Subcutaneous adipose tissue (tissue), 4 donors: ENCODE results near the gene SLC44A1. TPM values are rescaled to one million over a fixed set of nuclear protein-coding genes. Genes with fewer than 3 reads are reported as not detected.

Experiments used
- total RNA-seq, 4 donors: library from RNA; depleted of rRNA; stranded (reverse); fragments of >200 nt; gene quantifications; one replicate each; pipeline ENCODE4 v1.1.0, GENCODE V29; 2016
- TF ChIP-seq, protein P1 (sequence below): fragments of 450-650 bp; IDR thresholded peaks from one replicate; pipeline ENCODE4 v1.5.1; 2016; ENCODE audit warnings: low read depth, mild to moderate bottlenecking, control low read depth, antibody characterized with exemption, moderate library complexity

Gene SLC44A1
- total RNA-seq, 4 donors from 2014 or later: 48.2 to 85.5 (median 53.4) TPM

DNA sequence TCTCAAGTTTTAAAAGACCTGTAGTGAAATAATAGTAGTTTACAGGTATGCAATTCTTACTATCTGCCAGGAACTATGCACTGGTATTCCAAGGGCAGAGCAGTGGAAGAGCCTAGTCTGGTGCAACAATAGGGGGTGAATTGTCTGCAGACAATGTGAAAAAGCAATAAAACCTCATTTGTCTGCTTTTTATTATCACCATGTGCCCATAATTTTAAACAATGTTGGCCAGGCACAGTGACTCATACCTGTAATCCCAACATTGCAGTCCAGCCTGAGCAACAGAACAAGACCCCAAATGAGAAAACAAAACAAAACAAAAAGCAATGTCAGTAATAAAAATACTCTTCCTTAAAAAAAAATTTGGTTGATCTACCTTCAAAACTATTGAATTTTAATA is 12.2 kb upstream of the SLC44A1 start:
- TF ChIP-seq, protein P1, sequence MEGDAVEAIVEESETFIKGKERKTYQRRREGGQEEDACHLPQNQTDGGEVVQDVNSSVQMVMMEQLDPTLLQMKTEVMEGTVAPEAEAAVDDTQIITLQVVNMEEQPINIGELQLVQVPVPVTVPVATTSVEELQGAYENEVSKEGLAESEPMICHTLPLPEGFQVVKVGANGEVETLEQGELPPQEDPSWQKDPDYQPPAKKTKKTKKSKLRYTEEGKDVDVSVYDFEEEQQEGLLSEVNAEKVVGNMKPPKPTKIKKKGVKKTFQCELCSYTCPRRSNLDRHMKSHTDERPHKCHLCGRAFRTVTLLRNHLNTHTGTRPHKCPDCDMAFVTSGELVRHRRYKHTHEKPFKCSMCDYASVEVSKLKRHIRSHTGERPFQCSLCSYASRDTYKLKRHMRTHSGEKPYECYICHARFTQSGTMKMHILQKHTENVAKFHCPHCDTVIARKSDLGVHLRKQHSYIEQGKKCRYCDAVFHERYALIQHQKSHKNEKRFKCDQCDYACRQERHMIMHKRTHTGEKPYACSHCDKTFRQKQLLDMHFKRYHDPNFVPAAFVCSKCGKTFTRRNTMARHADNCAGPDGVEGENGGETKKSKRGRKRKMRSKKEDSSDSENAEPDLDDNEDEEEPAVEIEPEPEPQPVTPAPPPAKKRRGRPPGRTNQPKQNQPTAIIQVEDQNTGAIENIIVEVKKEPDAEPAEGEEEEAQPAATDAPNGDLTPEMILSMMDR: no peak

DNA sequence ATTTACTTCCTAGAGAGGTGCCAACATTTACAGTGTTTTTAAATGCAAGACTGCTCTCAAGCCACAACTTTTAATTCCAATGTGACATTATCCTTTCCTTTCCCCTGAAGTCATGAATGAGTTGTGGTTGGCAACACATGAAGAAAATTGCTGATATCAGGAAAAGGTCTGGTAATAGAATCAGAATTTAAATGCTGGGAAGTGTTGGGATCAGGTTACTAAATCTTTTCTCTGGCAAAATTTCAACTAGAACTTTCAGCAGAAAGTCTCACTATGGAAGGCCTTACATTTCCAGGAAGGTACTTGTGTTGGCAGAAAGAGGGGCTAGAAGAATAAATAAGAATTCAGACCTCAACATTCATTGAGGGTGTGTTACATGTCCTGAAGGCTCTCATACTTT is 10.6 kb upstream of the SLC44A1 start:
- TF ChIP-seq, protein P1: no peak

DNA sequence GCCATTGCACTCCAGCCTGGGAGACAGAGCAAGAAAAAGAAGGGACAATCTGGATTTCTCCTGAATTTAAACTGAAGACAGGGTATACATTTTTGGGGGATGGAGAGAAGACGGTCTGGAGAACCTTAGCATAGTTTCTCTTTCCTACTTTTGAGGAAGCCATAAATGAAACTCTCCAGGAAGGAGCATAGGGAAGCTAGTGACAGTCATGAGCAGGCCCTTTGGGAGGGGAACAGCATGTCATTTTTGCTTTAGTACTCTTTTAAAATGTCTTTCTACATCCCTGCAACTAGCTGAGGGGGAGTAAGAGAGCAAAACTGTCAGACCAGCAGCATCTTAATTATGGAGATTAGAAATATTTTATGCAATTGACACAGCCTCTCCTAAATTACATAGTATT is 8.2 kb upstream of the SLC44A1 start:
- TF ChIP-seq, protein P1: no peak

GRCh38 chr9:105237246-105237645 is 7.2 kb upstream of the SLC44A1 start:
- TF ChIP-seq, protein P1: no peak

DNA sequence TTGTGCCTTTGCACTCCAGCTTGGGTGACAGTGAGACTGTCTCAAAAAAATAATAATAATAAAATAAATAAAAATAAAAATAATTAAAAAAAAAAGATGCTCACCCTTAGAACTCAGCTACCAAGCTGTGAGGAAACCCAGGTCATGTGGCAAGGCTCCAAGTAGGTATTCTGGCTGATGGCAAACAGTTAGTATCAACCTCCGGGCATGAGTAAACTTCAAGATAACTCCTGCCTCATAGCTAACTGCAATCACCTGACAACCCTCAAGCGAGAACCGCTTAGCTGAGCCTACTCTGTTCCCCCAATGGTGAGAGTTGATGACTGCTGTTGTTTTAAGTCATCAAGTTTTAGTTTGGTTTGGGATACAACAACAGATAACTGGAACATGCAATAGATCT is 6.1 kb upstream of the SLC44A1 start:
- TF ChIP-seq, protein P1: no peak

- TF ChIP-seq, protein P1: no peak
These were observed 3.0 kb upstream of the SLC44A1 start for GRCh38 chr9:105241356-105242043.

GRCh38 chr9:105242062-105242461 is 2.4 kb upstream of the SLC44A1 start:
- TF ChIP-seq, protein P1: no peak
